GM13976 (cell line): Measurements from ENCODE around the gene DYNC2LI1.

Experiments used
- DNase-seq: peaks from one replicate; pipeline ENCODE4 v3.0.0; 2012; ENCODE audit warnings: low spot score
- CTCF ChIP-seq: IDR thresholded peaks from 2 replicates; pipeline ENCODE4 v1.5.1; 2012; ENCODE audit warnings: borderline replicate concordance, mild to moderate bottlenecking; ENCODE audit not compliant: insufficient read depth; ENCODE audit errors: extremely low read depth, missing control alignments, control extremely low read depth
- in situ Hi-C: fragments of 300-500 bp; cut with MboI; formaldehyde crosslinking; loops from one replicate; pipeline ENCODE4 v1.12.0; 2022; ENCODE audit warnings: low sequenced_read_pairs, mixed read lengths, inconsistent platforms; ENCODE audit not compliant: unreplicated experiment

The DYNC2LI1 gene

GRCh38 chr2:43777306-43777926 is 3.6 kb downstream of the DYNC2LI1 start:
- DNase-seq: no peak
- TF ChIP-seq CTCF: no peak
- in situ Hi-C loops: no loop called here

GRCh38 chr2:43778233-43778632 is 4.4 kb downstream of the DYNC2LI1 start:
- TF ChIP-seq CTCF: no peak
- no peak for DNase-seq
- in situ Hi-C loops: no loop called here

- no peak for TF ChIP-seq CTCF
- no peak for DNase-seq
These were observed 14.1 kb downstream of the DYNC2LI1 start for GRCh38 chr2:43787895-43788294.

GRCh38 chr2:43788646-43789045 is 14.8 kb downstream of the DYNC2LI1 start:
- TF ChIP-seq CTCF: no peak
- in situ Hi-C loops: no loop called here
- no peak for DNase-seq

More at GRCh38 chr2:43787895-43788294, 14.1 kb downstream of the DYNC2LI1 start:
- in situ Hi-C loops: no loop called here

GRCh38 chr2:43790147-43790546 is 16.3 kb downstream of the DYNC2LI1 start:
- in situ Hi-C loops: no loop called here
- TF ChIP-seq CTCF: no peak
- DNase-seq: no peak

GRCh38 chr2:43791035-43791765 is 17.4 kb downstream of the DYNC2LI1 start:
- in situ Hi-C loops: no loop called here
- DNase-seq: no peak
- no peak for TF ChIP-seq CTCF
